ENCODE measurements around the gene TBC1D19.

GRCh38 chr4:26763063-26763462 lies 179.2 kb downstream of the TBC1D19 start:
- TF ChIP-seq POLR2A (IDR thresholded peaks at IDR 0.05): no peak
- TF ChIP-seq, protein P1, sequence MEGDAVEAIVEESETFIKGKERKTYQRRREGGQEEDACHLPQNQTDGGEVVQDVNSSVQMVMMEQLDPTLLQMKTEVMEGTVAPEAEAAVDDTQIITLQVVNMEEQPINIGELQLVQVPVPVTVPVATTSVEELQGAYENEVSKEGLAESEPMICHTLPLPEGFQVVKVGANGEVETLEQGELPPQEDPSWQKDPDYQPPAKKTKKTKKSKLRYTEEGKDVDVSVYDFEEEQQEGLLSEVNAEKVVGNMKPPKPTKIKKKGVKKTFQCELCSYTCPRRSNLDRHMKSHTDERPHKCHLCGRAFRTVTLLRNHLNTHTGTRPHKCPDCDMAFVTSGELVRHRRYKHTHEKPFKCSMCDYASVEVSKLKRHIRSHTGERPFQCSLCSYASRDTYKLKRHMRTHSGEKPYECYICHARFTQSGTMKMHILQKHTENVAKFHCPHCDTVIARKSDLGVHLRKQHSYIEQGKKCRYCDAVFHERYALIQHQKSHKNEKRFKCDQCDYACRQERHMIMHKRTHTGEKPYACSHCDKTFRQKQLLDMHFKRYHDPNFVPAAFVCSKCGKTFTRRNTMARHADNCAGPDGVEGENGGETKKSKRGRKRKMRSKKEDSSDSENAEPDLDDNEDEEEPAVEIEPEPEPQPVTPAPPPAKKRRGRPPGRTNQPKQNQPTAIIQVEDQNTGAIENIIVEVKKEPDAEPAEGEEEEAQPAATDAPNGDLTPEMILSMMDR (IDR thresholded peaks at IDR 0.05 in 4 of 5, conservative IDR thresholded peaks at IDR 0.05 in 1 of 5): no peak
